ENCODE results near the gene CYBA.
"Not testable (repeated sequence)": the region's sequence is repeated elsewhere in the genome, so short reads cannot be mapped to it uniquely, and the experiment has no call there.

- not testable (repeated sequence) for TF ChIP-seq REST (IDR thresholded peaks at IDR 0.05; ENCODE audit: insufficient replicate concordance, low read depth); GABPA (IDR thresholded peaks at IDR 0.05; ENCODE audit: low read depth)
Observed at GRCh38 chr16:88669493-88669892, 18.6 kb upstream of the CYBA start.

All from HL-60 (cell line).